ENCODE data around the gene NOXA1.
"Not testable (repeated sequence)": the region's sequence is repeated elsewhere in the genome, so short reads cannot be mapped to it uniquely, and the experiment has no call there.

Gene NOXA1

DNA sequence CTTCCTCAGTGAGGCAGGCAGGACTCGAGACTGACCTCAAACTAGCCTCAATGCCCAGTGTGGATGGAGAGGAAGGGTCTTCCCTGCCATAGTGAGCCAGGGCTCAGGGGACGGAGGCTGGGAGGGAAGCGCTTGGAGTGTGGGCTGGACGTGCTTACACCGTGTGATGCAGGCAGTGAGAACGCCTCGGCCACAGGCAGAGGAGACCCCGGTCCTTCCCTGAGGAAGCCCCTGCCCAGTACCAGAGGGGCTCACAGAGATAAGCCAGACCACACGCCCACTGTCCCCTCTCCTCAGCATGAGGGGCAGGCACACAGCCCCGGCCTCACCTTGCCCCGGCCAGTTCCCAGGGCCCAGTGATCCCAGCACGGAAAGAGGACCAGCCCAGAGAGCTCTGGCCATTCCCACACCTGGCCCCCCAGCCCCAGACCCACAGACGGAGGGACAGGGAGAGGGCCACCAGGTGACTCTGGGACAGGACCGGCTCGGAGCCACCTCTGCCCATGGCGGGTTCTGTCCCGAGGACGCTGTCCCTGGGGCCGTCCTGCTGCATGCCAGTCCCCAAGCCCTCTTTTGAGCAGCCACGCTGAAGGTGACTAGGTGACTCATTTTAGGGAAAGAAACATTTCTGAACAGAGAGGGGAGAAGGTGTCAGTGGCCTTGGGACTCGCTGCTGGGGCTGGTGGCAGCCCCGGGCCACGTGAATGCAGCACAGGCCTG, 42.0 kb downstream of the NOXA1 start:
- no peak for DNase-seq (ENCODE audit: low read depth in 2 of 2)

DNA sequence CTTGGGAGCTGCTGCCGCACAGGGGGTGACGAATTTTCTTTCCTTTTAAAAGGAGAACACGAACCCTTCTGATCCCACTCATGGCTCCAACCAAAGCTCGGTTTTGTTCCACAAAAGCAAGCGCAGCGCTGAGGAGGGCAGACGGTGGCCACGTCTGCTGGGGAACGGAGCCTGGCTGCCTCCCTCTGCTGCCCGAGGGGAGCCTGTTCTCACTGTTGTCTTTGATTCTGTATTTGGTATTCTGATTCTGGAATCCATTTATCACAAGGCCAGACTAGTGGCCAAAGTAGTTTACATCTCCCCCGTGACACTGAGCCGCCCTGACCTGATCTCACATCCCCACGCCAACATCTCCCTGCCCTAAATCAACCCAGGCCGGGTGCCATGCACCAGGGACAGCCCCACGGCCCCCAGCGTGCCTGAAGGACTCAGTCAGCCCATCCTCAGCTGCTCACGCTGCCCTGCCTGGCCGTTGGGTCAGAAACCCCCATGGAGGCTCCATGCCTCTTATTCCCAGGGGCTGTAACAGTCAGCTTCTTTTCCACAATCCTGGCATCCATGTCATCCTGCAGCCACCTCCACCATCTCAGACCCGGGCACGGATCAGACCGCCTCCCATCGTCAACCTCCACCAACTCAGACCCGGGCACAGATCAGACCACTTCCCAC, 42.7 kb downstream of the NOXA1 start:
- DNase-seq (ENCODE audit: low read depth in 2 of 2): no peak

DNA sequence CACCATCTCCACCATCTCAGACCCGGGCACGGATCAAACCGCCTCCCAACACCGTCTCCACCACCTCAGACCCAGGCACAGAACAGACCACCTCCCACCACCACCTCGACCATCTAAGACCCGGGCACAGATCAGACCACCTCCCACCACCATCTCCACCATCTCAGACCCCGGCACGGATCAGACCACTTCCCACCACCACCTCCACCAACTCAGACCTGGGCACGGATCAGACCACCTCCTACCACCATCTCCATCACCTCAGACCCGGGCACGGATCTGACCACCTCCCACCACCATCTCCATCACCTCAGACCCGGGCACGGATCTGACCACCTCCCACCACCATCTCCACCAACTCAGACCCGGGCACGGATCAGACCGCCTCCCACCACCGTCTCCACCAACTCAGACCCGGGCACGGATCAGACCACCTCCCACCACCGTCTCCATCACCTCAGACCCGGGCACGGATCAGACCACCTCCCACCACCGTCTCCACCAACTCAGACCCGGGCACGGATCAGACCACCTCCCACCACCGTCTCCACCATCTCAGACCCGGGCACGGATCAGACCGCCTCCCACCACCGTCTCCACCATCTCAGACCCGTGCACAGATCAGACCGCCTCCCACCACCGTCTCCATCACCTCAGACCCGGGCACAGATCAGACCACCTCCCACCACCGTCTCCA, 43.3 kb downstream of the NOXA1 start:
- not testable (repeated sequence) for DNase-seq (ENCODE audit: low read depth in 2 of 2)

DNA sequence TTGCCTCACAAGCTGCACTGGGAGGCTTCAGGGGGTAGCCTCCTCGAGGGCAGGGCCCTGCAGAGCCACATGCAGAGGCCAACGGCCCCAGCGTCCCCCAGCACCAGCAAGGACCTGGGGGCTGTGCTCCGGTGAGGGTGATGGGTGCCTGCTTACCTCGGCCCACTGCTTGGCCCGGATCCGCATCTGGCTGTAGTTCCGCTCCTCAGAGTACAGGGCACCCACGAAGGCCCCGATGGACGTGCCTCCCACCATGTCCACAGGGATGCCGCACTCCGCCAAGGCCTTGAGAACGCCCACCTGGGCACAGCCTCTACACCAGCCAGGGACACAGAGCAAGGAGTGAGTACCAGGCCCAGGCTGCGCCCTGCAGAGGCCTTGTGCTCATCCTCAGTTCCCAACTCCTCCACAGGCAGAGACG, 44.0 kb downstream of the NOXA1 start:
- DNase-seq (ENCODE audit: low read depth in 2 of 2): no peak

DNA sequence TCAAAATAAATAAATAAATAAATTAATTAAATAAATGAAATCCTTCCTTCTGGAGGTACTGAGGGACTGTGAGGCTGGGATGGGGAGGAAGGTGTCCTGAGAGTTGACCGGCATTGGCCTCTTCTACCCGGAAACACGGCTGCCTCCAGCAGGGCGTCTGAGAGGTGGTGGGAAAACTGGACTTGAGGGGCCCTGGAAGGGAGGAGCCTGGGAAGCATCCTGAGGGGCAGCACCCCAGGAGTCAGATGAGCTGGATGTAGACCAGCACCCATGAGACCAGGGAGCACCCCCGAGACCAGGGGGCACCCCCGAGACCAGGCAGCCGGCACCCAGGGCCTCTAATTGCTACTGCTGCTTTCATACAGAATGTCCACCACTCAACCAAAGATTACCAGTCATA, 44.7 kb downstream of the NOXA1 start:
- no peak for DNase-seq (ENCODE audit: low read depth in 2 of 2)

DNA sequence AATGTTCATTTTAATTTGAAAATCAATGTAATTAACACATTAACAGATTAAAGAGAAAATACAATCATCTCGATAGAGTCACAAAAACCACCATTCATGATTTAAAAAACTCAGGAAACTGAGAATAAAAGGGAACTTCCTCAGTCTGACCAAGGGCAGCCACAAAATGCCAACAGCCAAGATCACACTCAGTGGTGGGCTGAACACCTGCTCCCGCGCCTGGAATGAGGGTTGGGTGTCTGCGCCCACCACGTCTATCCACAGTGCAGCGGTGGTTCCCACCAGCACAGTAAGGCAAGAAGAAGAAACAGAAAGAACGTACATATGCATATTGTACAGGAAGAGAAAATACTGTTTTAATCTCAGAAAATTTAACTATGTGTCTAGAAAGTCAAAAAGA, 47.6 kb downstream of the NOXA1 start:
- DNase-seq (ENCODE audit: low read depth in 2 of 2): no peak

DNA sequence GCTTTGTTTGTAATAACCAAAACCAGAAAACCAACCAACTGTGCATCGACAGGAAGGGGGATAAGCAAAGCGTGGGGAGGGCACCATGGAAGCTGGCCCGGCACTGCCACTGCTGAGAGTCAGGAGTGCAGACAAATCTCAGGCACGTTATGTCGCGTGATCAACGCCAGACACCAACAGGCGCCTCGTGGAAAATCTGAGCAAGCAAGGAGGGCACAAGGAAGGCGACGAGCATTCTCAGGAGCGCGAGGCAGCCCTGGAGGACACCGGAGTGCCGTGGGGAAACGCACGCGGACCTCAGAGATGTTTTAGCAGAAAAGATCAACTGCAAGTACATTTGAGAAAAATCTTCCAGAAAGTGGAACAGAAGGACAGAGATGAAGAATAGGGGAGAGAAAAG, 51.1 kb downstream of the NOXA1 start:
- no peak for DNase-seq (ENCODE audit: low read depth in 2 of 2)

DNA sequence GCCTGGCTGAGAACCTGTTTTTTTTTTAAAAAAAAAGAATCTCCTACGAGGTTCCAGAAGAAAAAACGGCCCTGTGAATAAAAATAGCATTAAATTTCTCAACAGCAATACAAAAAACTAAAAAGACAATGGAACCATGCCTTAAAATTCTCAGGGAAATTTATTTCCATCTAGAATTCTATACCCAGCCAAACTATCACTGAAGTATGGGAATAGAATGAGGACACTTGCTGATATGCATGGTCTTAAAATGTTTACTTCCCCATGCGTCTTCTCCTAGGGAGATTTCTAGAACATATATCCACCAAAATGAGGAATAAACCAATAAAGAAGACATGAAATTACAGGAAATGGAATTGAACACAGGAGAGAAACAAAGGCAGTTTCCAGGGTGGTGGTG, 52.5 kb downstream of the NOXA1 start:
- DNase-seq (ENCODE audit: low read depth in 2 of 2): no peak

DNA sequence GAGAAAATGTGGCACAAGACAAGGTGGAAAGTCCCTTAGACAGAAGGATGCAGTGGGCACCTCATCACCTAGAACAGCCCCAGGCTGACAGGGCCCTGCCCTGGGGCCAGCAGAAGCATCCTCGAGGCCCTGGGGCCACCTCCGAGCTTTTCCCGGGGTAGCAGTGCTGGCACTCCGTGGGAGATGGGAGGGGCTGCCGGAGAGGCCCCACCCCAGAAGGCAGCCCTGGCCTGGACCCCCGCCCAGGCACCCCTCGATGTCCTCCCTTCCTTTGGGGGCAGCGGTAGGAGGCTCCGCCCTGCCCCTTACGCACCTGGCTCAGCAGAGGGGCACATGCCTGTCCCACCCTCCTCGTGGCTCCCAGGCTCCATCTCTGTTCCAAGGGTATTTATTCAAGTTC, 53.7 kb downstream of the NOXA1 start:
- no peak for DNase-seq (ENCODE audit: low read depth in 2 of 2)

DNA sequence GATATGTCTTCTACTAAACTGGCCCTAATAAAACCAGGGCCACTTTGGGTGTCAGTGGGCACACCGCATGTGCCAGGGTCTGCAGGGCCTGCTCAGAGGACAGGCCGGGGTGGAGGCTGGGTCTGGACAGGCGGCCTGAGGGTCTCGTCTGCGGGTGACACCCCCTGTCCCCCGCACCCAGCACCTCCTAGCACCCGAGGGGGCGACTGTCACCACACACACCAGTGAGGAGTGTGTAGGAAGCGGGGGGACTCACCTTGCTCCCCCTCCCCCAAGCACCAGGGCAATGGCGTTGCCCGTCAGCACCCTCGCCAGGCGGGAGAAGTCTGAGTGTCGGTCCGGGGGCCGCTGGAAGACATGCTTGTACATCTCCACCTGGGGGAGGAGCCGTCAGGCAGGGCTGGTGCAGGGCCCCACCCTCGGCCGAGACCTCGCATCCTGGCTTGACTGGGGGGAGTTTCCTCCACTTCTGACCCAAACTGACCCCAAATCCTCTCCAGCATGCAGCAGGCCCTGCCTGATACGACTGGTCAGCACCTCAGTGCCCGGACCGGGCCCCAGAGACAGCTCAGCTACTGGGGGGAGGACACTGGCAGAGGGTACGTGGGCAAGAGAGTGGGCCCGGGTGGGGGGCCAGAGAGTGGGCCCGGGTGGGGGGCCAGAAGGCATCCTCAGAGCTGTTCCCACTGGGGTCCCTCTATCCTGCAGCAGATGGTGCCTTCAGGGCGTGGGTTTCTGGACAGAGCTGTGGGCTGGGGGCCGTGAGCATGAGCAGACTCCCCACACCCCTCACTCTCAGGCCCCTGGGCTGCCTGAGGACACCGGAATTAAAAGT, 54.8 kb downstream of the NOXA1 start:
- no peak for DNase-seq (ENCODE audit: low read depth in 2 of 2)

DNA sequence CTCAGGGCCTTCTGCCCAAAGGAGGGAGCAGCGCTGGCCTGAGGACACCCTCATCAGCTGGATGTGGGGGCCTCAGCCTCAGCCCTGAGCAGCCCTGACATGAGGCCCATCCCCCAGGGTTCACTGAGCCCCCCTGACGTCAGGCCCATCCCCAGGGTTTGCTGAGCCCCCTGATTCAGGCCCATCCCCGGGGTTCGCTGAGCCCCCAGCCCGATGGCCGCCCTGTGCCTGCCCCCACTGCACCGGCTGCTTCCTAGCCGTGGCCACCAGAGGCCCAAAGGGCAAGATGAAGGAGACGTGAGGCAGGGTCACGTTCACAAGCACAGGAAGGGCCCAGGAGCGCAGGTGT, 55.4 kb downstream of the NOXA1 start:
- DNase-seq (ENCODE audit: low read depth in 2 of 2): no peak

DNA sequence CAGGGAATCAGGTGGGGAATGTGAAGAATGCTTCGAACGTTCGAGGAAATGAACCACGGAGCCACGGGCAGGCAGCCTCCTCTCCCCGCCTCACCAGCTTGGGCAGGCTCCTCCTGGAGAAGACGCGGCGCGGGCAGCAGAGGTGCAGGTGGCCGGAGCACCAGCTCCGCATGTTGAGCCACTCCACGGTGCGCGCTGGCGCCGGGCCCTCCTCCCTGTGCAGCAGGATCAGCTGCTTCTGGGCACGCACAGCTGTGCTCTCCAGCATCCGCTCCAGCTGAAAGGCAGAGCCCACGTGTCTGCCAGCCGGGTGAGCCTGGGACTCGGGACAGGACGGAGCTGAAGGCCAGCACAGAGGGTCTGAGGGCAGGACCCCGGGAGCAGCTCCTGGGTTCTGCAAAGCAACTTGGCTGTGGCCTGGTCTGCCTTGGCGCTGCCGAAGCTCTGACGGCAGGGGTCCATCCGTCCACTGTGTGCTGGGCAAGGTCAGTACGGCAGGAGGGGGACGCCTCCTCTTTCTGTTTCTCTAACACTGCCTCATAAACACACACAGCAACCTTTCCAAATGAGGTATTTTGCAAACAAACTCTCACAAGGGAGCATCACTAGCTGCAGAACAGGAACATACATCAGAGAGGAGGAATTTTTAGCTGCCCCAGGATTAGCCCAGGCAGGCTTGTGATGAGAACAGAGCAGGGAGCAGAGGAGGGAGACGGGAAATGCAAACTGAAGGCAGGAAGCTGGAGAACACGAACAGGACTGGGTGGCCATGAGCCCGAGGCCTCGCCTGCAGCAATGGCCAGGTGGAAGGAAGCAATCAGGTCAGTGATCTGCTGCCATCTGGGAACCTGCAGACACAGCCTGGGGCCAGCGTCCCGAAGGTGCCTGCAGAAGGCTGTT, 56.0 kb downstream of the NOXA1 start:
- no peak for DNase-seq (ENCODE audit: low read depth in 2 of 2)

DNA sequence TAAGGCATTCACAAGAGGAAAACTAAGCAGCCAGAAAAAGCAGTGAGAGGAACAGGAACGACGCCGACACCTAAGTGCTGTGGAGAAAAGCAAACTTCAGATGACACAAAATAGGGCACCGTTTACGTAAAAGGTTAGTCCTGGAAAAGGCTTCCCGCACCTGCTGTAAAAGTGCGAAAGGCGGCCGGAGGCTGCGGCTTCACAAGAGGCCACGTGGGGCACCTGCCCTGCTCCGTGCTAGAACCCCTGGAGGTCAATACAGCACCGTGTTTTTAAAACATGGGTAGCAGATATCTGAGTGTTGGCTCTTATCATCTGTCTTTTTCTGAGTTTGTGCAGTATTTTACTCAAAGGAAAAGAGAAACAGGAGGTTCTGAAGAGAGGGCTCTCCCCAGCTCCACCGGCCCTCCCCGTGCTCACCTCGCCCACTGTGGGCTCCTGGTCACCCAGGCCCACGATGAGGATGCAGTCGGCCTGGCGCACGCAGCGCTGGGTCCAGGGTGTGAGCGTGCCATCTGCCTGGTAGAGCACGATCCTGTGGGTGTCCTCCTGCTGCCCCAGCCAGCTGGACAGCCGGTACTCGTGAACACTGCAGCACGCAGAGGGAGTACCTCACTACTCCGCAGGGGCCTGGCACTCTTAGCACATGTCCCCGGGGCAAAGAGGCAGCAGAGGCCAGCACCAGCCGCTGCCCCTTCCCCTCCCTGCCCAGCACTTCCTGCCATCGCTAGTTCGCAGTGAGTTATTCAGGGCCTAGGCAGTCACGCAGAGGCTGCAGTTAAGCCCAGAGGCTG, 56.9 kb downstream of the NOXA1 start:
- DNase-seq (ENCODE audit: low read depth in 2 of 2): no peak

DNA sequence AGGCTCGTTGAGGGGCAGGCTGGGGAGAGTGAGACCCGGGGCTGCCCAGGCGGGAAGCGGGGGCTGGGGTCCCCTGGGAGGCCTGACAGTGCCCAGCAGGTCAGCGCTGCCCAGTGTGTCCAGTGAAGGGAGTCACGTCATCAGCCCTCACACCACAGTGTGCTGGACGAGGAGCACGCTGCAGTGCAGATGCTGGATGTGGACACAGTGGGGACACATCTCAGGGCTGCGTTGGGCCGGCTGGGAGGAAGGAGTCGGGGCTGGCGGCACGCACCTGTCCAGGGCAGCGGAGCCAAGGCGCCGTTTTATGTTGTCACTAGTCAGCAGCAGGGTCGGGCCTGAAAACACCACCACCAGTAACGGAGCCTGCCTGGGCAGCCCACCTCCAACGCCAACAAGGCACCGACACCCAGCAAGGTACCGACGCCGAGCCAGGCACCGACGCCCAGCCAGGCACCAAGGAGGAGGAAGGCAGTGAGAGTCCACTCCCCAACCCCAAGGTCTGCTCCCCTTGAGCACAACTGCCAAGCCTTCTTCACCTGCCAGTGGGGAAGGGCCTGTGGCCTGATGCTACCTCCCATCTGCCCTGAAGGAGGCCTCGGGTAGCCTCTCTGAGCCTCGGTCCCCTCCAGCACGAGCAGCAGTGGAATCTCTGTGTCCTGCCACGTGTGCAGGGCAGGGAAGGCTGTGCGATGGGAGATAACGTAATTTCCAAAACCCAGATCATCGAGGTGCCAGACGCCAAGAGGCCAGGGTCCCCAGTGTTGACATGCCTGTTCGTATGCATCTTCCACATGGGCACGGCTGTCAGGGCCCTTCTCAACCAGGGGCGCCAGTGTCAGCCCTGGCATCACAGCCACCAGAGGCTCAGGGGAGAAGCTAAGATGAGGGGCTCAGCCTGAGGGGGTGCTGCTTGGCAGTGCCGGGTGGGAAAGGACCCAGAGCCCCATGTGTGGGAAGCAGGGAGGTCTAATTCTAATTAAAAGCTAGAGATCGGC, 57.8 kb downstream of the NOXA1 start:
- DNase-seq (ENCODE audit: low read depth in 2 of 2): no peak

DNA sequence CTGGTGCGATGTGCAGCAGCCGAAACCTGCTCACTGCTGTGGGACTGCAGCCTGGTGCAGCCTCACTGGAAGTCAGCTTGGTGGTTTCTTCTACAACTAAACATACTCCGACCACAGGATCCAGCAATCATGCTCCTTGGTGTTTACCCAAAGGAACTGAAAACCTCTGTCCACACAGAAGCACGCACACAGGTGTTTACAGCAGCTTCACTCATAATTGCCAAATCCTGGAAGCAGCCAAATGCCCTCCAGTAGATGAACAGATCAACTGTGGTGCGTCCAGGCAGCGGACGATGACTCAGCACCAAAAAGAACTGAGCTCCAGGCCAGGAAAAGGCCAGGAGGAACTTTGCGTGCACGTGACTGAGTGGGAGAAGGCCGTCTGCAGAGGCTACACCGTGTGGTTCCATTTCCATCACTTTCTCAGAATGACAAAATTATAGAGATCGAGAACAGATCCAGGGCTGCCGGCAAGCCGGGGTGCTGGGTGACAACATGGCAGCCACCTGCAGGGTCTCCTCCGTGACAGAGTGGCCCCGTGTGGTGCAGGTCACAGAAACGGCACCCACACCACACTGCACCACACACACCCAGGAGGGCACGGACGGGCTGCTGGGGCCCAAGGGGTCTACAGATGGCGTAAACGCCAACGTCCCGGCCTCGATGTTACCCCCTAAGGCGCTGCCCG, 59.0 kb downstream of the NOXA1 start:
- no peak for DNase-seq (ENCODE audit: low read depth in 2 of 2)
